ENCODE data around the gene GOPC. TPM values are rescaled to one million over a fixed set of nuclear protein-coding genes. Genes with fewer than 3 reads are reported as not detected.

Gene GOPC
- total and polyA plus RNA-seq, 2 of the 13 experiments (the other 11 are each of a cell fraction or from before 2014, with no cell fraction given) = 20.9 to 41.5 TPM

DNA sequence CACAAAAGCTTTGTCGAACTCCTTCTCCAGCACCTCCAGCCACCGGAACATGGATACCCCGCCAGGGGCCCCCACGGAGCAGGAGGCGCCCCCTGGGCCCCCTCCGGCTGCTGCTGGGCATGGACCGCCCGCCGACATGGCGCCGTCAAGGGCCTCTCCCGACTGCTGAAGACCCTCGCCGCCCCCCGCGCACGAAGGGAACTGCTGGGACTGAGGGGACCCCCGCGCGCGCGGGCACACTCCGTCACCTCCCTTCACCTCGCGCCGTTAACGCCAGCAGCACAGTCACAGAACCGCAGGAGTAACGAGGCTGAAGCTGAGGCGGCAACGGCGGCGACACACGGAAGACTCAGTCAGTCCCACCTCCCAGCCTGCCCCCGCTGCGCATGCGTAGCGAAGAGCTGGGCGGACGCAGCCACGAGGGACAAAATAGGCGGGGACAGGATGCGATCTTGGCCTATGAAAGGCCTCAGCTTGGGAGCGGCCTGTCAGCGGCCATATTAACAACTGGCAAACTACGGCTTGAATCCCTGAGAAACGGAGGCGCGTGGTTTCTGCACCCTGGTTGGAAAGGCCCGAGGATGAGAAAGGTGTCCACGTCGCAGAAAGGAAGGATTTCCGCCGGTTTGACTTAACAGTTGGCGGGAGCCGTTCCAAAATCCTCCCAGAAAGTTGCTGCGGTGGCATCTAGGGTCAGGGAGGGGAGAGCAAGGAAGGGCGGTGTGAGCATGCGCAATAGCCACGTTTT, at the start of gene GOPC (continued):
- TF ChIP-seq, protein P1, sequence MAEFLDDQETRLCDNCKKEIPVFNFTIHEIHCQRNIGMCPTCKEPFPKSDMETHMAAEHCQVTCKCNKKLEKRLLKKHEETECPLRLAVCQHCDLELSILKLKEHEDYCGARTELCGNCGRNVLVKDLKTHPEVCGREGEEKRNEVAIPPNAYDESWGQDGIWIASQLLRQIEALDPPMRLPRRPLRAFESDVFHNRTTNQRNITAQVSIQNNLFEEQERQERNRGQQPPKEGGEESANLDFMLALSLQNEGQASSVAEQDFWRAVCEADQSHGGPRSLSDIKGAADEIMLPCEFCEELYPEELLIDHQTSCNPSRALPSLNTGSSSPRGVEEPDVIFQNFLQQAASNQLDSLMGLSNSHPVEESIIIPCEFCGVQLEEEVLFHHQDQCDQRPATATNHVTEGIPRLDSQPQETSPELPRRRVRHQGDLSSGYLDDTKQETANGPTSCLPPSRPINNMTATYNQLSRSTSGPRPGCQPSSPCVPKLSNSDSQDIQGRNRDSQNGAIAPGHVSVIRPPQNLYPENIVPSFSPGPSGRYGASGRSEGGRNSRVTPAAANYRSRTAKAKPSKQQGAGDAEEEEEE (CRISPR knock-in tag; IDR thresholded peaks at IDR 0.05; ENCODE audit: borderline replicate concordance) = no peak; the same call in 1 of the 2 replicates
- TF ChIP-seq RARG (CRISPR knock-in tag; IDR thresholded peaks at IDR 0.05; ENCODE audit: low read depth) (0 out of 2 replicates have a peak, but pooled peaks have one; percentile 98), HOXA9 (CRISPR knock-in tag; IDR thresholded peaks at IDR 0.05; ENCODE audit: borderline replicate concordance) (peak; percentile 95; the same call in 1 of the 2 replicates), TOE1 (CRISPR knock-in tag; IDR thresholded peaks at IDR 0.05) (peak; percentile 89; the same call in 1 of the 2 replicates), KLF12 (CRISPR knock-in tag; IDR thresholded peaks at IDR 0.05; ENCODE audit: borderline replicate concordance) (peak; percentile 95), PRPF4 (IDR thresholded peaks at IDR 0.05; ENCODE audit: low read depth, low read length, poor library complexity, severe bottlenecking) (no peak), ZNF383 (CRISPR knock-in tag; IDR thresholded peaks at IDR 0.05; ENCODE audit: borderline replicate concordance) (peak; percentile 94; the same call in 1 of the 2 replicates), MXD4 (CRISPR knock-in tag; IDR thresholded peaks at IDR 0.05) (peak; percentile 96), ZNF17 (CRISPR knock-in tag; IDR thresholded peaks at IDR 0.05) (no peak), NFIC (IDR thresholded peaks at IDR 0.05; ENCODE audit: low read length) (no peak; the same call in 1 of the 2 replicates), MAFF (IDR thresholded peaks at IDR 0.05; ENCODE audit: low read depth, low read length) (no peak), CENPT (CRISPR knock-in tag; IDR thresholded peaks at IDR 0.05; ENCODE audit: low read depth) (peak; percentile 98), ZNF253 (CRISPR knock-in tag; IDR thresholded peaks at IDR 0.05; ENCODE audit: borderline replicate concordance) (peak; percentile 96), ZNF34 (CRISPR knock-in tag; IDR thresholded peaks at IDR 0.05; ENCODE audit: borderline replicate concordance) (peak; percentile 97), HMG20B (CRISPR knock-in tag; conservative IDR thresholded peaks at IDR 0.05) (peak; percentile 24), SETDB1 (CRISPR knock-in tag; IDR thresholded peaks at IDR 0.05; ENCODE audit: borderline replicate concordance) (no peak)
- TF ChIP-seq, protein P2, sequence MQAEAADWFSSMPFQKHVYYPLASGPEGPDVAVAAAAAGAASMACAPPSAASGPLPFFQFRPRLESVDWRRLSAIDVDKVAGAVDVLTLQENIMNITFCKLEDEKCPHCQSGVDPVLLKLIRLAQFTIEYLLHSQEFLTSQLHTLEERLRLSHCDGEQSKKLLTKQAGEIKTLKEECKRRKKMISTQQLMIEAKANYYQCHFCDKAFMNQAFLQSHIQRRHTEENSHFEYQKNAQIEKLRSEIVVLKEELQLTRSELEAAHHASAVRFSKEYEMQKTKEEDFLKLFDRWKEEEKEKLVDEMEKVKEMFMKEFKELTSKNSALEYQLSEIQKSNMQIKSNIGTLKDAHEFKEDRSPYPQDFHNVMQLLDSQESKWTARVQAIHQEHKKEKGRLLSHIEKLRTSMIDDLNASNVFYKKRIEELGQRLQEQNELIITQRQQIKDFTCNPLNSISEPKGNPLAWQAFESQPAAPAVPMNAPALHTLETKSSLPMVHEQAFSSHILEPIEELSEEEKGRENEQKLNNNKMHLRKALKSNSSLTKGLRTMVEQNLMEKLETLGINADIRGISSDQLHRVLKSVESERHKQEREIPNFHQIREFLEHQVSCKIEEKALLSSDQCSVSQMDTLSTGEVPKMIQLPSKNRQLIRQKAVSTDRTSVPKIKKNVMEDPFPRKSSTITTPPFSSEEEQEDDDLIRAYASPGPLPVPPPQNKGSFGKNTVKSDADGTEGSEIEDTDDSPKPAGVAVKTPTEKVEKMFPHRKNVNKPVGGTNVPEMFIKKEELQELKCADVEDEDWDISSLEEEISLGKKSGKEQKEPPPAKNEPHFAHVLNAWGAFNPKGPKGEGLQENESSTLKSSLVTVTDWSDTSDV (CRISPR knock-in tag; IDR thresholded peaks at IDR 0.05) = peak; percentile 94; the same call in 1 of the 2 replicates
- TF ChIP-seq, protein P3, sequence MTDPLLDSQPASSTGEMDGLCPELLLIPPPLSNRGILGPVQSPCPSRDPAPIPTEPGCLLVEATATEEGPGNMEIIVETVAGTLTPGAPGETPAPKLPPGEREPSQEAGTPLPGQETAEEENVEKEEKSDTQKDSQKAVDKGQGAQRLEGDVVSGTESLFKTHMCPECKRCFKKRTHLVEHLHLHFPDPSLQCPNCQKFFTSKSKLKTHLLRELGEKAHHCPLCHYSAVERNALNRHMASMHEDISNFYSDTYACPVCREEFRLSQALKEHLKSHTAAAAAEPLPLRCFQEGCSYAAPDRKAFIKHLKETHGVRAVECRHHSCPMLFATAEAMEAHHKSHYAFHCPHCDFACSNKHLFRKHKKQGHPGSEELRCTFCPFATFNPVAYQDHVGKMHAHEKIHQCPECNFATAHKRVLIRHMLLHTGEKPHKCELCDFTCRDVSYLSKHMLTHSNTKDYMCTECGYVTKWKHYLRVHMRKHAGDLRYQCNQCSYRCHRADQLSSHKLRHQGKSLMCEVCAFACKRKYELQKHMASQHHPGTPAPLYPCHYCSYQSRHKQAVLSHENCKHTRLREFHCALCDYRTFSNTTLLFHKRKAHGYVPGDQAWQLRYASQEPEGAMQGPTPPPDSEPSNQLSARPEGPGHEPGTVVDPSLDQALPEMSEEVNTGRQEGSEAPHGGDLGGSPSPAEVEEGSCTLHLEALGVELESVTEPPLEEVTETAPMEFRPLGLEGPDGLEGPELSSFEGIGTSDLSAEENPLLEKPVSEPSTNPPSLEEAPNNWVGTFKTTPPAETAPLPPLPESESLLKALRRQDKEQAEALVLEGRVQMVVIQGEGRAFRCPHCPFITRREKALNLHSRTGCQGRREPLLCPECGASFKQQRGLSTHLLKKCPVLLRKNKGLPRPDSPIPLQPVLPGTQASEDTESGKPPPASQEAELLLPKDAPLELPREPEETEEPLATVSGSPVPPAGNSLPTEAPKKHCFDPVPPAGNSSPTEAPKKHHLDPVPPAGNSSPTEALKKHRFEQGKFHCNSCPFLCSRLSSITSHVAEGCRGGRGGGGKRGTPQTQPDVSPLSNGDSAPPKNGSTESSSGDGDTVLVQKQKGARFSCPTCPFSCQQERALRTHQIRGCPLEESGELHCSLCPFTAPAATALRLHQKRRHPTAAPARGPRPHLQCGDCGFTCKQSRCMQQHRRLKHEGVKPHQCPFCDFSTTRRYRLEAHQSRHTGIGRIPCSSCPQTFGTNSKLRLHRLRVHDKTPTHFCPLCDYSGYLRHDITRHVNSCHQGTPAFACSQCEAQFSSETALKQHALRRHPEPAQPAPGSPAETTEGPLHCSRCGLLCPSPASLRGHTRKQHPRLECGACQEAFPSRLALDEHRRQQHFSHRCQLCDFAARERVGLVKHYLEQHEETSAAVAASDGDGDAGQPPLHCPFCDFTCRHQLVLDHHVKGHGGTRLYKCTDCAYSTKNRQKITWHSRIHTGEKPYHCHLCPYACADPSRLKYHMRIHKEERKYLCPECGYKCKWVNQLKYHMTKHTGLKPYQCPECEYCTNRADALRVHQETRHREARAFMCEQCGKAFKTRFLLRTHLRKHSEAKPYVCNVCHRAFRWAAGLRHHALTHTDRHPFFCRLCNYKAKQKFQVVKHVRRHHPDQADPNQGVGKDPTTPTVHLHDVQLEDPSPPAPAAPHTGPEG (CRISPR knock-in tag; IDR thresholded peaks at IDR 0.05) = peak; percentile 98
